ENCODE data around the gene ETNPPL.
A peak's percentile ranks its signal among the peaks of the same experiment; 100 is the strongest.

Gene ETNPPL

GRCh38 chr4:108763226-108763593 lies 357 bp upstream of the ETNPPL start:
- Histone ChIP-seq H3K27me3 (peaks cover 0 to 17% of the 10 kb centered on the region in 2 donors), H3K4me3 (peak overlapping the region; percentile 45 to 49), H3K36me3 (no peaks in the 10 kb centered on the region), H3K27ac (no peak overlapping the region), H3K4me1 (peaks cover 0 to 16% (median 8%) of the 10 kb centered on the region in 4 donors), H3K9me3 (peaks cover 0 to 4% (median 0%) of the 10 kb centered on the region in 3 donors)
- DNase-seq: no peak
- intact Hi-C loops (cut with DNase I; ENCODE audit: low total_unique reads): no loop called here
- TF ChIP-seq, protein P1, sequence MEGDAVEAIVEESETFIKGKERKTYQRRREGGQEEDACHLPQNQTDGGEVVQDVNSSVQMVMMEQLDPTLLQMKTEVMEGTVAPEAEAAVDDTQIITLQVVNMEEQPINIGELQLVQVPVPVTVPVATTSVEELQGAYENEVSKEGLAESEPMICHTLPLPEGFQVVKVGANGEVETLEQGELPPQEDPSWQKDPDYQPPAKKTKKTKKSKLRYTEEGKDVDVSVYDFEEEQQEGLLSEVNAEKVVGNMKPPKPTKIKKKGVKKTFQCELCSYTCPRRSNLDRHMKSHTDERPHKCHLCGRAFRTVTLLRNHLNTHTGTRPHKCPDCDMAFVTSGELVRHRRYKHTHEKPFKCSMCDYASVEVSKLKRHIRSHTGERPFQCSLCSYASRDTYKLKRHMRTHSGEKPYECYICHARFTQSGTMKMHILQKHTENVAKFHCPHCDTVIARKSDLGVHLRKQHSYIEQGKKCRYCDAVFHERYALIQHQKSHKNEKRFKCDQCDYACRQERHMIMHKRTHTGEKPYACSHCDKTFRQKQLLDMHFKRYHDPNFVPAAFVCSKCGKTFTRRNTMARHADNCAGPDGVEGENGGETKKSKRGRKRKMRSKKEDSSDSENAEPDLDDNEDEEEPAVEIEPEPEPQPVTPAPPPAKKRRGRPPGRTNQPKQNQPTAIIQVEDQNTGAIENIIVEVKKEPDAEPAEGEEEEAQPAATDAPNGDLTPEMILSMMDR (IDR thresholded peaks at IDR 0.05): no peak

- TF ChIP-seq, protein P1 (IDR thresholded peaks at IDR 0.05): no peak
- H3K9me3 ChIP-seq: no peaks in the 10 kb centered on the region
- H3K4me3 ChIP-seq: no peak overlapping the region
- peaks cover 0 to 16% (median 8%) of the 10 kb centered on the region in 4 donors for H3K4me1 ChIP-seq
- H3K36me3 ChIP-seq: no peaks in the 10 kb centered on the region
- no peak overlapping the region for H3K27ac ChIP-seq
- intact Hi-C loops (cut with DNase I; ENCODE audit: low total_unique reads): no loop called here
- no peak for DNase-seq
- peaks cover 0 to 14% of the 10 kb centered on the region in 2 donors for H3K27me3 ChIP-seq
Observed at GRCh38 chr4:108758498-108758897, 4.4 kb downstream of the ETNPPL start.

DNA sequence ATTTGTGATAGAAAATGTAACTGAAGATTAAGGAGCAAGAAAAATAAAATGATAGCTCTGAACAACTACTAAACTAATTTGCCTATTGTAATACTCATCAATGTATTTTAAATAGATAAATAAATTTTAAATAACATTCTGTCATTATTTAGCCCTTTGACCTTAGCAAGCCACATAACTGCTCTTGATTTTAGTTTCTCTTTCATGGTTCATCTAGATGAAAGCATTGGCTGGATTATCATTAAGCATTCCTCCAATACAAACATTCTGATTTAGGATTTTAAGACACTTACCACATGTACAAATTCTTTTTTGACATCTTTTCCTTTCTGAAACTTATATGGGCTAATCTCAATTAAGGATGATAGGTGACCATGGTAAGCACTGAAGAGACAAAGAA lies 8.5 kb downstream of the ETNPPL start:
- Histone ChIP-seq H3K4me3 (no peak overlapping the region), H3K36me3 (no peaks in the 10 kb centered on the region), H3K4me1 (no peaks in the 10 kb centered on the region), H3K9me3 (no peaks in the 10 kb centered on the region), H3K27me3 (peaks cover 0 to 5% of the 10 kb centered on the region in 2 donors), H3K27ac (no peak overlapping the region)
- TF ChIP-seq, protein P1 (IDR thresholded peaks at IDR 0.05): no peak
- DNase-seq: no peak
- intact Hi-C loops (cut with DNase I; ENCODE audit: low total_unique reads): no loop called here

DNA sequence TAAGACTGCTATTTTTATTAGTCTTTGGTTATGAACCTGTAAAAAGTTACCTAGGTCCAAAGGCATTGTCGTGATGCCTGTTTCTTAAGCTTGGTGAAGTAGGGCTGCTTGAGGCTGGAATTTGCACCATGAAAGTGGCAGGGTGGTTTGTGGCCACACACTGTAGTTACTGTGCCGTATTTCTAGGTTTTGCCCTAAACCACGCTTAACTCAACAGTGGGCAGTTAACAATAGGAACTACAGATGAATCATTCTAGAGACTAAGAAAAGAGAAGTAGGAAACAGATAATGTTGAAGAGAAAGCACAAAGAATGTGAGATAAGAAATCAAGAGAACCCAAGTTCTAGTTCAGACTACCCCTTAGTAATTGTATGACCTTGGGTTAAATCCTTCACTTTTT lies 11.5 kb downstream of the ETNPPL start:
- Histone ChIP-seq H3K27me3 (no peaks in the 10 kb centered on the region), H3K4me1 (no peaks in the 10 kb centered on the region), H3K9me3 (no peaks in the 10 kb centered on the region), H3K4me3 (no peak overlapping the region), H3K27ac (no peak overlapping the region), H3K36me3 (no peaks in the 10 kb centered on the region)
- TF ChIP-seq, protein P1 (IDR thresholded peaks at IDR 0.05): no peak
- DNase-seq: no peak
- intact Hi-C loops (cut with DNase I; ENCODE audit: low total_unique reads): no loop called here

DNA sequence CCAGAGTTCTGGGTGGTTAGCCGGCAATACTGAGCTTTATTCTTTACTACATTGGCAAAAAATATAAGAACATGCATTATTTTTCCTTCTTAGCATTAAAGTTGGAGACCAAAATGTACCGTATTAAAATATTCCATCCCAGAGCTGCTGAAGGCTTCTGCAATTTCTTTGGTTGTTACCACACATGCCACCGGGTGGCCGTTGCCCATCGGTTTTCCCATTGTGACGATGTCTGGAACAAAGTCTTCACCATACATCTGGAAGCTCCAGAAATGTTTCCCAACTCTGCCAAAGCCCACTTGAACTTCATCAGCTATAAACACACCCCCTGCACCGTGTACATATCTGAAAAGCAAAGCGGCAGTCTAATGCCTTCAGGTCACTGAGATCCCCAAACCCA lies 13.7 kb downstream of the ETNPPL start:
- Histone ChIP-seq H3K4me1 (no peaks in the 10 kb centered on the region), H3K27me3 (no peaks in the 10 kb centered on the region), H3K4me3 (no peak overlapping the region), H3K36me3 (no peaks in the 10 kb centered on the region), H3K27ac (no peak overlapping the region), H3K9me3 (no peaks in the 10 kb centered on the region)
- DNase-seq: no peak
- TF ChIP-seq, protein P1 (IDR thresholded peaks at IDR 0.05): no peak
- intact Hi-C loops (cut with DNase I; ENCODE audit: low total_unique reads): no loop called here

- TF ChIP-seq, protein P1 (IDR thresholded peaks at IDR 0.05): no peak
- Histone ChIP-seq H3K9me3 (no peaks in the 10 kb centered on the region), H3K27ac (no peak overlapping the region), H3K36me3 (no peaks in the 10 kb centered on the region), H3K4me1 (no peaks in the 10 kb centered on the region), H3K4me3 (no peak overlapping the region), H3K27me3 (no peaks in the 10 kb centered on the region)
- no peak for DNase-seq
- intact Hi-C loops (cut with DNase I; ENCODE audit: low total_unique reads): no loop called here
Observed at GRCh38 chr4:108746511-108746910, 16.3 kb downstream of the ETNPPL start.
